IPS DF 4.7 (cell line): ENCODE measurements around the gene MAP2K4.
"Not testable (repeated sequence)": the region's sequence is repeated elsewhere in the genome, so short reads cannot be mapped to it uniquely, and the experiment has no call there.

Experiments used
- DNase-seq: peaks from one replicate; pipeline ENCODE4 v3.0.0-alpha.2; 2013; ENCODE audit warnings: low spot score; ENCODE audit errors: extremely low read depth

The MAP2K4 gene

GRCh38 chr17:12020642-12021622 is at the start of gene MAP2K4:
Gene MAP2K4, plus strand, starts transcription at chr17:12020877. Its CDS starts 10 bp downstream, at chr17:12020887.
- DNase-seq = peak; percentile 22

GRCh38 chr17:11972741-11973140 is 47.9 kb upstream of the MAP2K4 start:
- not testable (repeated sequence) for DNase-seq

GRCh38 chr17:11979795-11980194 is 40.9 kb upstream of the MAP2K4 start:
- DNase-seq = no peak

- DNase-seq = no peak
Measured at GRCh38 chr17:11980813-11981212, 39.9 kb upstream of the MAP2K4 start.

GRCh38 chr17:11981862-11982261 is 38.8 kb upstream of the MAP2K4 start:
- DNase-seq = no peak

- DNase-seq = no peak
Measured at GRCh38 chr17:11986179-11986941, 34.3 kb upstream of the MAP2K4 start.

GRCh38 chr17:11986942-11987329 is 33.7 kb upstream of the MAP2K4 start:
- no peak for DNase-seq

GRCh38 chr17:11990363-11990983 is 30.2 kb upstream of the MAP2K4 start:
- DNase-seq = no peak

- DNase-seq = no peak
Measured at GRCh38 chr17:11991461-11991860, 29.2 kb upstream of the MAP2K4 start.

GRCh38 chr17:11996722-11997146 is 23.9 kb upstream of the MAP2K4 start:
- DNase-seq = no peak

GRCh38 chr17:11997147-11997971 is 23.3 kb upstream of the MAP2K4 start, which contains the start of gene ZNF18:
Gene ZNF18, minus strand, starts transcription at chr17:11997475. Its CDS starts 4,646 bp downstream, at chr17:11992829.
- DNase-seq = no peak

GRCh38 chr17:11997972-11998233 is 22.8 kb upstream of the MAP2K4 start:
- no peak for DNase-seq

GRCh38 chr17:11999696-12000095 is 21.0 kb upstream of the MAP2K4 start:
- DNase-seq = no peak

GRCh38 chr17:12007466-12007865 is 13.2 kb upstream of the MAP2K4 start:
- no peak for DNase-seq

GRCh38 chr17:12021623-12022140 is 1.0 kb downstream of the MAP2K4 start:
- DNase-seq = no peak

GRCh38 chr17:12022310-12022709 is 1.6 kb downstream of the MAP2K4 start:
- DNase-seq = no peak

GRCh38 chr17:12024327-12024726 is 3.6 kb downstream of the MAP2K4 start:
- DNase-seq = no peak

- no peak for DNase-seq
Measured at GRCh38 chr17:12027658-12028057, 7.0 kb downstream of the MAP2K4 start.

- DNase-seq = no peak
Measured at GRCh38 chr17:12028611-12029010, 7.9 kb downstream of the MAP2K4 start.

- DNase-seq = no peak
Measured at GRCh38 chr17:12034538-12034937, 13.9 kb downstream of the MAP2K4 start.

- DNase-seq = no peak
Measured at GRCh38 chr17:12035673-12036072, 15.0 kb downstream of the MAP2K4 start.
